GM06990 (cell line): Measurements from ENCODE around the gene ACKR3.

Source experiments
- DNase-seq: peaks from one replicate; pipeline ENCODE4 v3.0.0-alpha.2; 2011; ENCODE audit not compliant: insufficient read length; ENCODE audit errors: extremely low read depth
- H3K27me3 ChIP-seq: replicated peaks from 2 replicates; pipeline ENCODE4 v1.6.0; 2011; ENCODE audit warnings: low read length; ENCODE audit not compliant: control insufficient read depth, insufficient read depth
- H3K36me3 ChIP-seq: 2 replicates; pipeline ENCODE4 v1.5.1; 2011; ENCODE audit warnings: low read length; ENCODE audit not compliant: control insufficient read depth, insufficient read depth
- H3K4me3 ChIP-seq: replicated peaks from 2 replicates; pipeline ENCODE4 v1.5.1; 2011; ENCODE audit warnings: low read depth, mild to moderate bottlenecking, control low read depth, low read length
- TF ChIP-seq, protein P1 (sequence below): IDR thresholded peaks from 2 replicates; pipeline ENCODE4 v1.5.1; 2011; ENCODE audit warnings: low read length, control low read depth, mild to moderate bottlenecking, inconsistent platforms; ENCODE audit not compliant: insufficient read depth, poor library complexity, severe bottlenecking

Gene ACKR3

DNA sequence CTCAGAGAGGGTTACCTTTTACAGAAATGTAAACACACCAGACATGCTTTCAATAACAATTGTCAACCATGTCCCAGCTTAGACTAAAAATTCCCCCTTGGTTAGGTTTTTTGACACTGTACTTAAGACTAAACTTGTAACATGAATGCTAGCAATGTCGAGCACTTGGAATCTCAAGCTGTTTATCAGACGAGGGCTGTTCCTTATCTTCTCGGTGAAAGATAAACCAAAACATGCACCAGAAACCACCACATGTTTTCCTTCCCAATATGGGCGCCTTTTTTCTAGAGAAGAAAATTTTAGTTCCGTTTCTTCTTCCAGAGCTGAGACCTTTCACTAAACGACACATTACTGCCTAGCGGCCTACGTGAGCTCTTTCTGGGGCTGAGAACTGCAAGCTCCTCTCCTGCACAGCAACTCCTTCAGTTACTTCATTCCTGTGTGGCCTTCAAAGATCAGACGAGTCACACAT, 42.4 kb upstream of the ACKR3 start:
- TF ChIP-seq, protein P1, sequence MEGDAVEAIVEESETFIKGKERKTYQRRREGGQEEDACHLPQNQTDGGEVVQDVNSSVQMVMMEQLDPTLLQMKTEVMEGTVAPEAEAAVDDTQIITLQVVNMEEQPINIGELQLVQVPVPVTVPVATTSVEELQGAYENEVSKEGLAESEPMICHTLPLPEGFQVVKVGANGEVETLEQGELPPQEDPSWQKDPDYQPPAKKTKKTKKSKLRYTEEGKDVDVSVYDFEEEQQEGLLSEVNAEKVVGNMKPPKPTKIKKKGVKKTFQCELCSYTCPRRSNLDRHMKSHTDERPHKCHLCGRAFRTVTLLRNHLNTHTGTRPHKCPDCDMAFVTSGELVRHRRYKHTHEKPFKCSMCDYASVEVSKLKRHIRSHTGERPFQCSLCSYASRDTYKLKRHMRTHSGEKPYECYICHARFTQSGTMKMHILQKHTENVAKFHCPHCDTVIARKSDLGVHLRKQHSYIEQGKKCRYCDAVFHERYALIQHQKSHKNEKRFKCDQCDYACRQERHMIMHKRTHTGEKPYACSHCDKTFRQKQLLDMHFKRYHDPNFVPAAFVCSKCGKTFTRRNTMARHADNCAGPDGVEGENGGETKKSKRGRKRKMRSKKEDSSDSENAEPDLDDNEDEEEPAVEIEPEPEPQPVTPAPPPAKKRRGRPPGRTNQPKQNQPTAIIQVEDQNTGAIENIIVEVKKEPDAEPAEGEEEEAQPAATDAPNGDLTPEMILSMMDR = no peak
- no peaks in the 10 kb centered on the region for H3K27me3 ChIP-seq
- DNase-seq = no peak

DNA sequence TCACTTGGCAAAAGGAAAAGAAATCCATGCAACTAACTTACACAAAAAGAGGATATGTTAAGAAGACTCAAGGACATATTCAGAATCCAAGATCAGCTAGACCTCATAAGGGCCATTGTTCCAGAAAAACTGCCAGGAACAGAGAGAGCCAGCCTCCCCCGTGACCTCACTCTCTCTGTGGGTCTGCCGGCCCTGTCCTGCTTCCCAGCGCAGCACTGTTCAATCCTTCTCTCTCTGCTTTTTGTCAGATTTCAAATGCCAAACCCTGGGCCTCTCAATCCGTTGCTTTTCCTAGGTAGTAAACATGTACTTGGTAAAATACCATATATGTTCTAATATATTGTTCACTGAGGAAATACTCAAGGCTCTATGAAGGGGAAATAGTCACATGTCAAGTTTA, 40.0 kb upstream of the ACKR3 start:
- Histone ChIP-seq H3K27me3 (no peaks in the 10 kb centered on the region), H3K36me3 (no peaks in the 10 kb centered on the region), H3K4me3 (no peak overlapping the region)
- TF ChIP-seq, protein P1 = no peak
- DNase-seq = no peak

More for the DNA sequence above, 42.4 kb upstream of the ACKR3 start:
- H3K36me3 ChIP-seq = no peaks in the 10 kb centered on the region
- no peak overlapping the region for H3K4me3 ChIP-seq

DNA sequence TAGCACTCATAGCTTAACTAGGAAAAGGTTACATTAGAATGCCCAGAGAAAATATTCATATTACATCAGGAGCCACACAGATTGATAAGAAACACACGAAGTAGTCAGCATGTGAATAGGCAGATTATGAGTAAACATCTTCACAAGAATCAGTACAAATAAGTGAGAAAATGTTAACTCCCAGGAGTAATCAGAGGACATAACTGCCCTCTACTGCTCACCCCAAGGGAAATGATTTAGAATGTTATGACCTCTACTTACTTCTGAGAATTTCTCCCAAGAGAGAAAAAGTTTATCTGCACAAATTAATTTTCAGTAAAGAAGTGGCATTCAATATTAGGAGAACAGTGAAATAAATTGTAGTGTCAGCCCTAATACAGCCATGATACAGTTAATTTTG, 39.1 kb upstream of the ACKR3 start:
- no peak overlapping the region for H3K4me3 ChIP-seq
- H3K27me3 ChIP-seq = no peaks in the 10 kb centered on the region
- TF ChIP-seq, protein P1 = no peak
- H3K36me3 ChIP-seq = no peaks in the 10 kb centered on the region
- no peak for DNase-seq

DNA sequence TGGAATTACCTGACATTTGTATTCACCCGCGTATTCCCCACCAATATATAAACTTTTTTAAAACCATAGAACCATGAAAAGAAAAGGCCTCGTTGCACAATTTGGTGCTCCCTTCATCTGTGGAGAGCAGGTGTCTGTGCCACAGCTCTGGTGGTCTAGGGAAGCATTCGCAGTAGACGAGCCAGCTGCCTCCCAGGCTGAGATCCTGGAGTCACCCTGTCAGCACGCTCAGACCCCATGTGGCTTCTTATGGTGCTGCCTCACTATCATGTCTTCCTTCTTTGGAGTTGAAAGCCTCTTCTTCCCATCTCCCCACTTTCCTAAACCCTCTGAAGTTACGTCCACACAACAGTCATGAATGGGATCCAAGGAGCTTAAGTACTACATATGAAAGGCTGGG, 38.4 kb upstream of the ACKR3 start:
- Histone ChIP-seq H3K4me3 (no peak overlapping the region), H3K27me3 (no peaks in the 10 kb centered on the region), H3K36me3 (no peaks in the 10 kb centered on the region)
- no peak for DNase-seq
- TF ChIP-seq, protein P1 = no peak

DNA sequence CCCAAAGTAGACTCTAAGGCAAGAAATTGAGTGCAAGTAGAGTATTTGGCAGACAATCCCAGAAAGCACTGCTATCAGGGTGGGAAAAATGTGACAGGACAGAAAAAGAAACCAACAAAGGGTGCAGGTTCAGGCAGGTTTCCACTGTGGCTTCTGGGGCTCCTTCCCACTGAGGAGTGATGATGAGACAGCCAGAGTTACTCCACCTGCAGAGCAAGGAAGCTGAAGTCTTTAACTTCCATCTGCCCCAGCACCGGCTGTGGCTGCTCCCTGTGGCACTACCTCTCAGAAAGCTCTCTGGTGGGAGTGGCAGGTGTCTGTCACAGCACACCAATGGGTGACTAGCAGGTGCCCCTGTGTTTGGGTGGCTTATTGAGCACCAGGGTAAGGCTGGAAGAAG, 37.6 kb upstream of the ACKR3 start:
- TF ChIP-seq, protein P1 = no peak
- DNase-seq = no peak
- H3K4me3 ChIP-seq = no peak overlapping the region
- H3K27me3 ChIP-seq = no peaks in the 10 kb centered on the region
- no peaks in the 10 kb centered on the region for H3K36me3 ChIP-seq

DNA sequence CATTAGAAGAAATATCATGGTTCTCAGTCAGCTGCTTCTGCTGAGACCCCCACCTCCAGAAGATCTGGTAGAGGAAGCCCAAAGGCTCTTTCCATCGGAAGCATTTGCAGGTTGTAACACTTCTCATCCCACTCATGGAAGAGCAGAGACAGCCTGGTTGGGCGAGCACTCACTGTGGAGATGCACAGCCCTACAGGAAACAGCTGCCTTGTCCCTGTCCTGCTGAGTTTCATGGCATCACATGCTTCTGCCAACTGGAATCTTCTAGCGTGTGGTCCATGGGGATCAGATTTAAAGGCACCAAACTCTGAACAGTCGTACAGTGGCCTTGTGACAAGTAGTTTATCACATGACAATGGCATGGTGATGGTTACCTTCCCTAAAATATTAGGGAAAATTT, 36.3 kb upstream of the ACKR3 start:
- DNase-seq = no peak
- H3K27me3 ChIP-seq = no peaks in the 10 kb centered on the region
- no peaks in the 10 kb centered on the region for H3K36me3 ChIP-seq
- TF ChIP-seq, protein P1 = no peak
- H3K4me3 ChIP-seq = no peak overlapping the region
